Bronchial epithelial cell (primary cell): ENCODE measurements around the gene KY. TPM values are rescaled to one million over a fixed set of nuclear protein-coding genes. Genes with fewer than 3 reads are reported as not detected.
"Not testable (repeated sequence)": the region's sequence is repeated elsewhere in the genome, so short reads cannot be mapped to it uniquely, and the experiment has no call there.

ENCODE experiments used
- DNase-seq: peaks from one replicate; pipeline ENCODE4 v3.0.0-alpha.2; 2010; ENCODE audit warnings: low read depth
- FAIRE-seq: peaks from 2 replicates; lab custom pipeline; 2011; peaks lifted over from hg19 to GRCh38; lab: Jason Lieb, UNC
- H3K27me3 ChIP-seq: 2 replicates; pipeline ENCODE4 v1.5.1; 2011; ENCODE audit warnings: low read length; ENCODE audit not compliant: control insufficient read depth, insufficient read depth
- H3K36me3 ChIP-seq: 2 replicates; pipeline ENCODE4 v1.5.1; 2011; ENCODE audit warnings: low read length; ENCODE audit not compliant: control insufficient read depth, insufficient read depth
- H3K4me3 ChIP-seq: 2 replicates; pipeline ENCODE4 v1.5.1; 2011; ENCODE audit warnings: mild to moderate bottlenecking, low read depth, low read length, control low read depth
- CTCF ChIP-seq: IDR thresholded peaks from 2 replicates; pipeline ENCODE4 v1.5.1; 2011; ENCODE audit warnings: mild to moderate bottlenecking, moderate library complexity, low read length, control low read depth, inconsistent platforms; ENCODE audit not compliant: insufficient read depth, severe bottlenecking
- total RNA-seq: library from RNA; depleted of rRNA; stranded (reverse); fragments of >200 nt; gene quantifications from 2 replicates; pipeline ENCODE4 v1.2.1, GENCODE V29; 2014

Gene KY
- total RNA-seq, 1 donor from 2014 or later, result not detected

GRCh38 chr3:134598763-134599545 is 51.9 kb downstream of the KY start:
- Histone ChIP-seq H3K36me3 (no peaks in the 10 kb centered on the region), H3K4me3 (no peak overlapping the region), H3K27me3 (no peaks in the 10 kb centered on the region)
- DNase-seq (no peak), FAIRE-seq (no peak)
- no peak for TF ChIP-seq CTCF

GRCh38 chr3:134597390-134597970 is 53.3 kb downstream of the KY start:
- peak; percentile 97 for DNase-seq
- peak; percentile 99 for FAIRE-seq
- Histone ChIP-seq H3K36me3 (no peaks in the 10 kb centered on the region), H3K4me3 (no peak overlapping the region), H3K27me3 (no peaks in the 10 kb centered on the region)
- TF ChIP-seq CTCF, result no peak

- H3K4me3 ChIP-seq, H3K36me3 ChIP-seq, FAIRE-seq, H3K27me3 ChIP-seq, DNase-seq: not testable (repeated sequence)
These were observed 55.8 kb downstream of the KY start for GRCh38 chr3:134594986-134595385.

GRCh38 chr3:134594331-134594741 is 56.5 kb downstream of the KY start:
- TF ChIP-seq CTCF, result no peak
- DNase-seq (peak; percentile 17), FAIRE-seq (no peak)
- Histone ChIP-seq H3K4me3 (no peak overlapping the region), H3K36me3 (no peaks in the 10 kb centered on the region), H3K27me3 (no peaks in the 10 kb centered on the region)

- Histone ChIP-seq H3K27me3 (no peaks in the 10 kb centered on the region), H3K36me3 (no peaks in the 10 kb centered on the region), H3K4me3 (no peak overlapping the region)
- no peak for TF ChIP-seq CTCF
- DNase-seq, result no peak
- FAIRE-seq, result no peak
These were observed 58.0 kb downstream of the KY start for GRCh38 chr3:134592806-134593205.

- TF ChIP-seq CTCF, result no peak
- Histone ChIP-seq H3K27me3 (no peaks in the 10 kb centered on the region), H3K4me3 (no peak overlapping the region), H3K36me3 (no peaks in the 10 kb centered on the region)
- DNase-seq (peak; percentile 61), FAIRE-seq (no peak)
These were observed 60.1 kb downstream of the KY start for GRCh38 chr3:134590766-134591165.
